Suprapubic skin (tissue), 4 donors: Measurements from ENCODE around the gene FMNL2.

Source experiments
- POLR2A ChIP-seq, 2 donors: fragments of 450-650 bp; IDR thresholded peaks; one replicate each; pipeline ENCODE4 v1.6.1; 2017; ENCODE audit warnings: antibody characterized with exemption in 2 of 2, mild to moderate bottlenecking in 2 of 2, moderate library complexity in 2 of 2
- POLR2AphosphoS5 ChIP-seq, 3 donors: sonication (generic); formaldehyde crosslinking; IDR thresholded peaks; one replicate each; pipeline ENCODE4 v1.6.1; 2017; ENCODE audit warnings: antibody characterized with exemption in 3 of 3
- TF ChIP-seq, protein P1 (sequence below), 2 donors: fragments of 200-600 bp in 1 of 2; fragments of 450-650 bp in 1 of 2; sonication (generic) in 1 of 2; IDR thresholded peaks; one replicate each; pipeline ENCODE4 v1.5.1; 2016 to 2019; ENCODE audit warnings: antibody characterized with exemption in 2 of 2, mild to moderate bottlenecking in 1 of 2, moderate library complexity in 1 of 2

DNA sequence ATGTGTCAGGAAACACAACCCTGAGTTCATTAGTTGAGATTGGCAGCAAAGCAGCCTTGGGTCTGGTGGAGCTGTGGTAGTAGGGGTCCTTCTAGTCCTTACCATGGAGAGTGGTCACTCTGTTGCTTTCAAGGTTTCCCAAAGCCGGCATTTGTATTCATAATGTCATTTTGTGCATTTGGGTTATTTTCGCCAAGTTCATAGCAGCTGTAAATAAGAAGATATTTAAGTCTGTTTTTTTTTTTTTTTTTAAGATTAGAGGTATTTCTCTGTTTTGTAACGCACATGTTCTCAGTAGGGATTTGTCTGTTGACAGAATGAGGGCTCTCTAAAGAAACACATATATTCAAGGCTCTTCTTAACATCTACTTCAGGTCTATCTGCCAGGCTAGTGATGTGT lies 268.2 kb downstream of the FMNL2 start:
- TF ChIP-seq, protein P1, sequence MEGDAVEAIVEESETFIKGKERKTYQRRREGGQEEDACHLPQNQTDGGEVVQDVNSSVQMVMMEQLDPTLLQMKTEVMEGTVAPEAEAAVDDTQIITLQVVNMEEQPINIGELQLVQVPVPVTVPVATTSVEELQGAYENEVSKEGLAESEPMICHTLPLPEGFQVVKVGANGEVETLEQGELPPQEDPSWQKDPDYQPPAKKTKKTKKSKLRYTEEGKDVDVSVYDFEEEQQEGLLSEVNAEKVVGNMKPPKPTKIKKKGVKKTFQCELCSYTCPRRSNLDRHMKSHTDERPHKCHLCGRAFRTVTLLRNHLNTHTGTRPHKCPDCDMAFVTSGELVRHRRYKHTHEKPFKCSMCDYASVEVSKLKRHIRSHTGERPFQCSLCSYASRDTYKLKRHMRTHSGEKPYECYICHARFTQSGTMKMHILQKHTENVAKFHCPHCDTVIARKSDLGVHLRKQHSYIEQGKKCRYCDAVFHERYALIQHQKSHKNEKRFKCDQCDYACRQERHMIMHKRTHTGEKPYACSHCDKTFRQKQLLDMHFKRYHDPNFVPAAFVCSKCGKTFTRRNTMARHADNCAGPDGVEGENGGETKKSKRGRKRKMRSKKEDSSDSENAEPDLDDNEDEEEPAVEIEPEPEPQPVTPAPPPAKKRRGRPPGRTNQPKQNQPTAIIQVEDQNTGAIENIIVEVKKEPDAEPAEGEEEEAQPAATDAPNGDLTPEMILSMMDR (IDR thresholded peaks at IDR 0.05) = no peak
- TF ChIP-seq POLR2A (IDR thresholded peaks at IDR 0.05) (no peak), POLR2AphosphoS5 (IDR thresholded peaks at IDR 0.05) (no peak)
